Measurements from ENCODE around the gene TIMM13.
"Not testable (repeated sequence)": the region's sequence is repeated elsewhere in the genome, so short reads cannot be mapped to it uniquely, and the experiment has no call there.

The TIMM13 gene

GRCh38 chr19:2427429-2428320 is at the start of gene TIMM13:
TSS of gene TIMM13 (minus strand) at chr19:2427586. CDS start at chr19:2427533, 53 bp downstream.
- peak; percentile 88 to 93 (median 92) for DNase-seq (ENCODE audit: low read depth in 3 of 3)

GRCh38 chr19:2476451-2477140 is 49.2 kb upstream of the TIMM13 start:
- DNase-seq (ENCODE audit: low read depth in 3 of 3), result peak in 2 of 3 donors; percentile 60 to 72

- peak; percentile 95 for DNase-seq (ENCODE audit: low read depth in 3 of 3)
These were observed 48.5 kb upstream of the TIMM13 start, which contains the start of gene GADD45B for GRCh38 chr19:2475702-2476450. TSS of gene GADD45B (plus strand) at chr19:2476127. CDS start at chr19:2476359, 232 bp downstream.

GRCh38 chr19:2475018-2475701 is 47.8 kb upstream of the TIMM13 start:
- peak; percentile 51 to 67 (median 67) for DNase-seq (ENCODE audit: low read depth in 3 of 3)

GRCh38 chr19:2474232-2475017 is 47.0 kb upstream of the TIMM13 start:
- DNase-seq (ENCODE audit: low read depth in 3 of 3), result peak; percentile 83 to 88 (median 85)

GRCh38 chr19:2469915-2470200 is 42.5 kb upstream of the TIMM13 start:
- DNase-seq (ENCODE audit: low read depth in 3 of 3), result not testable (repeated sequence)

GRCh38 chr19:2469102-2469914 is 41.9 kb upstream of the TIMM13 start:
- peak in 2 of 3 donors; percentile 44 to 50 for DNase-seq (ENCODE audit: low read depth in 3 of 3)

GRCh38 chr19:2468596-2468995 is 41.2 kb upstream of the TIMM13 start:
- no peak for DNase-seq (ENCODE audit: low read depth in 3 of 3)

GRCh38 chr19:2464389-2464788 is 37.0 kb upstream of the TIMM13 start:
- DNase-seq (ENCODE audit: low read depth in 3 of 3), result no peak

GRCh38 chr19:2463694-2464093 is 36.3 kb upstream of the TIMM13 start:
- DNase-seq (ENCODE audit: low read depth in 3 of 3), result not testable (repeated sequence)

GRCh38 chr19:2462635-2463421 is 35.4 kb upstream of the TIMM13 start:
- no peak for DNase-seq (ENCODE audit: low read depth in 3 of 3)

- peak in 2 of 3 donors; percentile 52 to 81 for DNase-seq (ENCODE audit: low read depth in 3 of 3)
These were observed 34.6 kb upstream of the TIMM13 start for GRCh38 chr19:2461751-2462634.

- DNase-seq (ENCODE audit: low read depth in 3 of 3), result no peak
These were observed 32.9 kb upstream of the TIMM13 start for GRCh38 chr19:2460245-2460644.

GRCh38 chr19:2458776-2459175 is 31.4 kb upstream of the TIMM13 start:
- DNase-seq (ENCODE audit: low read depth in 3 of 3), result not testable (repeated sequence)

GRCh38 chr19:2458054-2458453 is 30.7 kb upstream of the TIMM13 start:
- DNase-seq (ENCODE audit: low read depth in 3 of 3), result no peak

- DNase-seq (ENCODE audit: low read depth in 3 of 3), result no peak
These were observed 30.1 kb upstream of the TIMM13 start for GRCh38 chr19:2457394-2458037.

- DNase-seq (ENCODE audit: low read depth in 3 of 3), result peak in 1 of 3 donors; percentile 35
These were observed 28.6 kb upstream of the TIMM13 start for GRCh38 chr19:2455851-2456570.

All from stimulated activated CD4-positive, alpha-beta T cell treated with anti-CD3 and anti-CD28 coated beads, TNF-alpha, amount 100 ng/mL, for 48 hours (primary cell).